ENCODE data around the gene HAUS7. TPM values are rescaled to one million over a fixed set of nuclear protein-coding genes. Genes with fewer than 3 reads are reported as not detected.

The HAUS7 gene
- total RNA-seq, 1 donor from 2014 or later: 23.0 TPM

DNA sequence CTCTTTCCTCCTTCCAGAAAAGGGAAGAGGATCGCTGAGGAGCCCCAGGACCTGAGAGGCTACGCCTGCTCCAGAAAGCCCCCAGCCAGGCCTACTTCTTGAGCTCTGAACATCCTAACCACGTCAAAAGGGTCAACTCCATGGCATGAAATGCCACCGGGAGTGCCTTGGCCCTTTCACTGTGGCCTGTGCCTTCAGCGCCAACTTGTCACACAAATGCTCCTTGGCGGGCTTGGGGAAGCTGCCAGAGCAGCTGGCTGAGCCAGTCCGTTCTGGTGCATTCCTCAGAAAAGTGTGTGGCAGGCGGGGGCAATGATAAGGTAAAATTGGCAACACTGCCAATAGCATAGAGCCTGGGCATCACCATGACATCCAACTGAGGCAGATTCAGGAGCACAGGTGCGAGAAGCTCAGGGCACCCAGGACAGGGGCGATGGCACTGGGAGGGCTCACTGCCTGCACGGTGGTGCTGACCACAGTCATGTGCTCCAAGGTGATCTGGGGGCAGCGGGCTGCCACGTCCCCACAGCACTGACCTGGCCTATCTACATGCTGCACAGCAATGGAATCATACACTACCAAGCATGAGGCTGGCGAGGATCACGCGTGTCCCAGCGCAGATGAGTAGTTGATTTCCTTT is 12.4 kb downstream of the HAUS7 start:
- intact Hi-C loops (cut with DNase I): no loop called here
- no peaks in the 10 kb centered on the region for H3K27me3 ChIP-seq
- no peak overlapping the region for H3K4me3 ChIP-seq
- DNase-seq: no peak
- TF ChIP-seq, protein P1, sequence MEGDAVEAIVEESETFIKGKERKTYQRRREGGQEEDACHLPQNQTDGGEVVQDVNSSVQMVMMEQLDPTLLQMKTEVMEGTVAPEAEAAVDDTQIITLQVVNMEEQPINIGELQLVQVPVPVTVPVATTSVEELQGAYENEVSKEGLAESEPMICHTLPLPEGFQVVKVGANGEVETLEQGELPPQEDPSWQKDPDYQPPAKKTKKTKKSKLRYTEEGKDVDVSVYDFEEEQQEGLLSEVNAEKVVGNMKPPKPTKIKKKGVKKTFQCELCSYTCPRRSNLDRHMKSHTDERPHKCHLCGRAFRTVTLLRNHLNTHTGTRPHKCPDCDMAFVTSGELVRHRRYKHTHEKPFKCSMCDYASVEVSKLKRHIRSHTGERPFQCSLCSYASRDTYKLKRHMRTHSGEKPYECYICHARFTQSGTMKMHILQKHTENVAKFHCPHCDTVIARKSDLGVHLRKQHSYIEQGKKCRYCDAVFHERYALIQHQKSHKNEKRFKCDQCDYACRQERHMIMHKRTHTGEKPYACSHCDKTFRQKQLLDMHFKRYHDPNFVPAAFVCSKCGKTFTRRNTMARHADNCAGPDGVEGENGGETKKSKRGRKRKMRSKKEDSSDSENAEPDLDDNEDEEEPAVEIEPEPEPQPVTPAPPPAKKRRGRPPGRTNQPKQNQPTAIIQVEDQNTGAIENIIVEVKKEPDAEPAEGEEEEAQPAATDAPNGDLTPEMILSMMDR (IDR thresholded peaks at IDR 0.05): no peak
- ATAC-seq: no peak
- H3K36me3 ChIP-seq: no peaks in the 10 kb centered on the region
- H3K27ac ChIP-seq: no peak overlapping the region
- H3K4me1 ChIP-seq: no peaks in the 10 kb centered on the region
- H3K9me3 ChIP-seq: no peaks in the 10 kb centered on the region

DNA sequence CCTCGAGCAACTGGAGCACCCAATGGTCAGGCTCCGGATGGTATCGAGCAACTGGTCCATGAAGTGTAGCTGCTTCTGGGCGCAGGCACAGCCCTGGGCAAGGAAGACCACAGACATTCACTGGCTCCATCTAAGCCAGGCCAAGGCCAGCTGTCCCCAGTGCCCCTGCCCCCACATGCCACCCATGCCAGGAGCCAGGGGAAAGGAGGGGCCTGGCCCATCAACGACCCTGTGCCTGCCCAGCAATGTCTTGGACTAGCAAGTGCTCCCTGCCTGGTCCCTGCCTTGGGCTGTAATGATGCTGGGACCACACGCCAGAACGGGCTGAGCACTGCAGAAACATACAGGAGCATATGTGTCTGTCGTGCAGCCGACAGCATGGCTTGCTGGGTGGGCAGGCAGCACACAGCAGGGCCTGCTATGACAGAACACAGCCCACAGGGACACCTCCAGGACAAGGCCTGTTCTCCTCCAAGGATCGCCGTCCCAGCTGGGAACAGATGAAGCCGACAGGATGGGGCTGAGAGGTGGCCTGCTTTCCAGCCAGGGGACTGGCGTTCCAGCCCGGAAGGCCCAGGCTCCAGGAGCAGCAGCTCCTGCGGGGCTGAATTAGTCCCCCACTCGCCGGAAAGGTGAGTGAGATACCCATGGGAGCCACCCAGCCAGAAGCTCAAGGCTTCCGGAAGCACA is 13.1 kb downstream of the HAUS7 start:
- H3K4me3 ChIP-seq: no peak overlapping the region
- TF ChIP-seq, protein P1 (IDR thresholded peaks at IDR 0.05): no peak
- no peaks in the 10 kb centered on the region for H3K36me3 ChIP-seq
- no peak overlapping the region for H3K27ac ChIP-seq
- DNase-seq (no peak), ATAC-seq (no peak)
- H3K9me3 ChIP-seq: no peaks in the 10 kb centered on the region
- no peaks in the 10 kb centered on the region for H3K27me3 ChIP-seq
- intact Hi-C loops (cut with DNase I): no loop called here
- no peaks in the 10 kb centered on the region for H3K4me1 ChIP-seq

DNA sequence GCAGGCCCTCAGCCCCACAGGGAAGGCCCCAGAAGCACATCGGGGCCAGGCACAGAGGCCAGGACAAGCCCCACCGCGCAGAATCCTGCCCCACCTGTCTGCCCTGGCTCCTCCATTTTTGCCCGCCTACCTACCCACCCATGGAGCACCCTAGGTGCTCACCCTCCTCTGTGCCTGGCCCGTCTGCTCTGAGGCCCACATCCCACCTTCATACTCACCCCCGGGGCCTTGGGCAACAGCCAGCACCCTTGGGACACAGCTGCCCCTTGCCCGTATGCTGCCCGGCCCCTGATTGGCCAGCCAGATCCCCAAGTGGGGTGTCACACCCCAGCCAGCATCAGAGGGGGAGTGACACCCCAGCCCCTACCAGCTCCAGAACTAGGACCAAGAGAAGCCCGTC is 13.7 kb downstream of the HAUS7 start:
- H3K36me3 ChIP-seq: no peaks in the 10 kb centered on the region
- TF ChIP-seq, protein P1 (IDR thresholded peaks at IDR 0.05): no peak

DNA sequence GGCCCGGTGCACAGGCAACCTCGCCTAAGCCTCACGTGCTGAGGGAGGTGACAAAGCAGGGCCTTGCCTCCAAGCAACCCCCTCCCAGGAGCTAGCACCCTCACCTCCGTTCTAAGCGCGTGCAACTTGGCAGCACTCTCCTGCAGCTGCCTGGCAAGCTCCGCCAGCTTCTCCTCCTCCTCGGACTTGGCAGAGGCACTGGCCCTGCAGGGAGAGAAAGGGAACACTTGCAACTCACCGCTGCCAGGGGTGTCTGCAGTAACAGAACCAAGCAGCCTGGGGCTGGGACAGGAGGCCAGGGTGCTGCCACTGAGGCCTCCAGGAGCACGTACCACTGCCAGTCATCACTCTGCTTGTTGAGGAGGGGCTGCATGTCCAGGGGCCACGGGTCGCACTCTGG is 14.2 kb downstream of the HAUS7 start:
- H3K27ac ChIP-seq: no peak overlapping the region
- no peaks in the 10 kb centered on the region for H3K4me1 ChIP-seq
- H3K27me3 ChIP-seq: no peaks in the 10 kb centered on the region
- TF ChIP-seq, protein P1 (IDR thresholded peaks at IDR 0.05): no peak
- DNase-seq (no peak), ATAC-seq (no peak)
- H3K9me3 ChIP-seq: no peaks in the 10 kb centered on the region
- intact Hi-C loops (cut with DNase I): no loop called here
- H3K4me3 ChIP-seq: no peak overlapping the region
- H3K36me3 ChIP-seq: no peaks in the 10 kb centered on the region

More for the DNA sequence above, 13.7 kb downstream of the HAUS7 start:
- intact Hi-C loops (cut with DNase I): no loop called here
- DNase-seq (no peak), ATAC-seq (no peak)
- no peak overlapping the region for H3K4me3 ChIP-seq
- H3K27ac ChIP-seq: no peak overlapping the region
- H3K27me3 ChIP-seq: no peaks in the 10 kb centered on the region
- H3K4me1 ChIP-seq: no peaks in the 10 kb centered on the region
- H3K9me3 ChIP-seq: no peaks in the 10 kb centered on the region

DNA sequence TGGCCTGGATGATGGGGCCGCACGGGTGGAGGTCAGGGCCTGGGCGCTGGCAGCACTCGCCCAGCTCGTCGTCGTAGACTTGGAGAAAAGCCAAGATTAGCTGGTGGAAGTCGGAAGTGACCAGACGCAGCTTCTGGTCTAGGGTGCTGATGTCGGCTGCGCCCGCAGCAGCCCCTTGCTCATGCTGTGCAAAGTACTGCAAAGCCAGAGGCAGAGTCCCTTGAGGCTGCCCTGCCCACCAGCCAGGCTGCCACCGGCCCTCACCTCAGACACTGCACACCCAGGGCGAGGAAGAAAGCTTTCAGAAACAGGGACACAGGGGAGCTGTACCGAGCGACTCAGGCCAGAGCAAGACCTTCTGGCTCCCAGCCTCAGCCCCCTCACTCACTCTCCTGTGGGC is 14.8 kb downstream of the HAUS7 start:
- no peaks in the 10 kb centered on the region for H3K9me3 ChIP-seq
- no peaks in the 10 kb centered on the region for H3K27me3 ChIP-seq
- DNase-seq: no peak
- TF ChIP-seq, protein P1 (IDR thresholded peaks at IDR 0.05): no peak
- no peaks in the 10 kb centered on the region for H3K36me3 ChIP-seq
- no peaks in the 10 kb centered on the region for H3K4me1 ChIP-seq
- ATAC-seq: no peak
- H3K27ac ChIP-seq: no peak overlapping the region
- no peak overlapping the region for H3K4me3 ChIP-seq
- intact Hi-C loops (cut with DNase I): no loop called here
